ENCODE measurements around the gene RXRA. TPM values are rescaled to one million over a fixed set of nuclear protein-coding genes. Genes with fewer than 3 reads are reported as not detected.

The RXRA gene
- total and polyA plus RNA-seq, 2 of the 13 experiments (the other 11 are each of a cell fraction or from before 2014, with no cell fraction given) = 18.9 to 29.2 TPM

DNA sequence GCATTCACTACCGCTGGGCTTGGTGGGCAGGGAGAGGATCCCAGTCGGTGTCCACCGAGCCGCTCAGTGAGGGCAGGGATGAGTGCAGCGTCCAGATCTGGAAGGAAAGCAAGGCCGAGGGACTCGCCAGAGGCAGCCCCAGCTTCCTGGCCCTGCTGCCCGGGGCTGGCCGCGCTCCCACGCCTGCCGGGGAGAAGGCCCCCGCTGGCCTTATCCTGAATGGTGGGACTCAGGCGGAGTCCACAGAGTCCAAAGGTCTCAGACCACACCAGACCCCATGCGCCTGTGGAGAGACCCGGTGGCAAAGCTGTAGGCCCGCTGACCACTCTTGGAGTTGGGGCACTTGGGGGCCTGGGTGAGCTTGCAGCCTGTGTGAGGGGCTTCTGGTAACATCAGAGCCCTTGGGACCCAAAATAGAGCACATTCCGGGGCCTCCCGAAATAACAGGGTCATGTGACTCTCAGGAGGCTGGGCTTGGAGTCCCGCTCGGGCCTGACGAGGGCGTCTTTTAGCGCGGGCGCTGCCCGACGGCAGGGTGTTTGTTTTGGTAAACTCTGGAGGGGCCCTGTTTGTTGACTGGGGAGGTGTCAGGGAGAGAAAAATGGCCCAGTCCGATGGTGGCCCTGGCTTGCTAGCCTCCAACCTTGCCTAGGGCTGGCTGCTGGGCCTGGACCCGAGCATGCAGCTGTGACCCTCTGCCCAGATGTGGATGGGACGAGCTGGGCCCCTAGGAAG, 2.8 kb downstream of the RXRA start (continued):
- TF ChIP-seq NRL (CRISPR knock-in tag; IDR thresholded peaks at IDR 0.05; ENCODE audit: borderline replicate concordance) (no peak), MIXL1 (CRISPR knock-in tag; IDR thresholded peaks at IDR 0.05) (no peak; the same call in 1 of the 2 replicates), SYNCRIP (IDR thresholded peaks at IDR 0.05; ENCODE audit: insufficient read depth, low read depth, low read length) (no peak), ZNF510 (CRISPR knock-in tag; IDR thresholded peaks at IDR 0.05; ENCODE audit: low read depth) (no peak; the same call in 1 of the 2 replicates), ZNF776 (CRISPR knock-in tag; IDR thresholded peaks at IDR 0.05) (no peak), ELF1 (CRISPR knock-in tag; IDR thresholded peaks at IDR 0.05) (peak; percentile 18; the same call in 1 of the 2 replicates), HNRNPK (IDR thresholded peaks at IDR 0.05; ENCODE audit: low read depth, low read length, poor library complexity, severe bottlenecking) (no peak), NR2C2 (CRISPR knock-in tag; IDR thresholded peaks at IDR 0.05; ENCODE audit: borderline replicate concordance) (peak; percentile 63), ZSCAN20 (CRISPR knock-in tag; IDR thresholded peaks at IDR 0.05; ENCODE audit: borderline replicate concordance) (peak; percentile 41), ZNF101 (CRISPR knock-in tag; IDR thresholded peaks at IDR 0.05; ENCODE audit: borderline replicate concordance, low read depth) (no peak), ZNF20 (CRISPR knock-in tag; IDR thresholded peaks at IDR 0.05) (no peak), GATAD1 (CRISPR knock-in tag; IDR thresholded peaks at IDR 0.05) (no peak), RFXAP (CRISPR knock-in tag; IDR thresholded peaks at IDR 0.05; ENCODE audit: borderline replicate concordance) (peak; percentile 29; the same call in 1 of the 2 replicates), IRF2 (CRISPR knock-in tag; IDR thresholded peaks at IDR 0.05) (no peak), TP53 (CRISPR knock-in tag; conservative IDR thresholded peaks at IDR 0.05) (no peak), MTF2 (CRISPR knock-in tag; IDR thresholded peaks at IDR 0.05; ENCODE audit: borderline replicate concordance) (no peak), SOX6 (IDR thresholded peaks at IDR 0.05) (no peak), SOX6 (CRISPR knock-in tag; IDR thresholded peaks at IDR 0.05) (peak; percentile 55), ZFY (CRISPR knock-in tag; IDR thresholded peaks at IDR 0.05) (peak; percentile 86), ZBTB20 (CRISPR knock-in tag; IDR thresholded peaks at IDR 0.05; ENCODE audit: borderline replicate concordance, low read depth) (no peak)
- TF ChIP-seq, protein P1, sequence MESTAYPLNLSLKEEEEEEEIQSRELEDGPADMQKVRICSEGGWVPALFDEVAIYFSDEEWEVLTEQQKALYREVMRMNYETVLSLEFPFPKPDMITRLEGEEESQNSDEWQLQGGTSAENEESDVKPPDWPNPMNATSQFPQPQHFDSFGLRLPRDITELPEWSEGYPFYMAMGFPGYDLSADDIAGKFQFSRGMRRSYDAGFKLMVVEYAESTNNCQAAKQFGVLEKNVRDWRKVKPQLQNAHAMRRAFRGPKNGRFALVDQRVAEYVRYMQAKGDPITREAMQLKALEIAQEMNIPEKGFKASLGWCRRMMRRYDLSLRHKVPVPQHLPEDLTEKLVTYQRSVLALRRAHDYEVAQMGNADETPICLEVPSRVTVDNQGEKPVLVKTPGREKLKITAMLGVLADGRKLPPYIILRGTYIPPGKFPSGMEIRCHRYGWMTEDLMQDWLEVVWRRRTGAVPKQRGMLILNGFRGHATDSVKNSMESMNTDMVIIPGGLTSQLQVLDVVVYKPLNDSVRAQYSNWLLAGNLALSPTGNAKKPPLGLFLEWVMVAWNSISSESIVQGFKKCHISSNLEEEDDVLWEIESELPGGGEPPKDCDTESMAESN (CRISPR knock-in tag; conservative IDR thresholded peaks at IDR 0.05) = no peak; the same call in 1 of the 2 replicates
- TF ChIP-seq, protein P2, sequence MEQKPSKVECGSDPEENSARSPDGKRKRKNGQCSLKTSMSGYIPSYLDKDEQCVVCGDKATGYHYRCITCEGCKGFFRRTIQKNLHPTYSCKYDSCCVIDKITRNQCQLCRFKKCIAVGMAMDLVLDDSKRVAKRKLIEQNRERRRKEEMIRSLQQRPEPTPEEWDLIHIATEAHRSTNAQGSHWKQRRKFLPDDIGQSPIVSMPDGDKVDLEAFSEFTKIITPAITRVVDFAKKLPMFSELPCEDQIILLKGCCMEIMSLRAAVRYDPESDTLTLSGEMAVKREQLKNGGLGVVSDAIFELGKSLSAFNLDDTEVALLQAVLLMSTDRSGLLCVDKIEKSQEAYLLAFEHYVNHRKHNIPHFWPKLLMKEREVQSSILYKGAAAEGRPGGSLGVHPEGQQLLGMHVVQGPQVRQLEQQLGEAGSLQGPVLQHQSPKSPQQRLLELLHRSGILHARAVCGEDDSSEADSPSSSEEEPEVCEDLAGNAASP (CRISPR knock-in tag; IDR thresholded peaks at IDR 0.05; ENCODE audit: borderline replicate concordance) = no peak
- TF ChIP-seq, protein P3, sequence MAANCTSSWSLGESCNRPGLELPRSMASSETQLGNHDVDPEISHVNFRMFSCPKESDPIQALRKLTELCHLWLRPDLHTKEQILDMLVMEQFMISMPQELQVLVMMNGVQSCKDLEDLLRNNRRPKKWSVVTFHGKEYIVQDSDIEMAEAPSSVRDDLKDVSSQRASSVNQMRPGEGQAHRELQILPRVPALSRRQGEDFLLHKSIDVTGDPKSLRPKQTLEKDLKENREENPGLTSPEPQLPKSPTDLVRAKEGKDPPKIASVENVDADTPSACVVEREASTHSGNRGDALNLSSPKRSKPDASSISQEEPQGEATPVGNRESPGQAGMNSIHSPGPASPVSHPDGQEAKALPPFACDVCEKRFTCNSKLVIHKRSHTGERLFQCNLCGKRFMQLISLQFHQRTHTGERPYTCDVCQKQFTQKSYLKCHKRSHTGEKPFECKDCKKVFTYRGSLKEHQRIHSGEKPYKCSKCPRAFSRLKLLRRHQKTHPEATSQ (CRISPR knock-in tag; IDR thresholded peaks at IDR 0.05; ENCODE audit: borderline replicate concordance) = 0 out of 2 replicates have a peak, but pooled peaks have one; percentile 49
- TF ChIP-seq, protein P4, sequence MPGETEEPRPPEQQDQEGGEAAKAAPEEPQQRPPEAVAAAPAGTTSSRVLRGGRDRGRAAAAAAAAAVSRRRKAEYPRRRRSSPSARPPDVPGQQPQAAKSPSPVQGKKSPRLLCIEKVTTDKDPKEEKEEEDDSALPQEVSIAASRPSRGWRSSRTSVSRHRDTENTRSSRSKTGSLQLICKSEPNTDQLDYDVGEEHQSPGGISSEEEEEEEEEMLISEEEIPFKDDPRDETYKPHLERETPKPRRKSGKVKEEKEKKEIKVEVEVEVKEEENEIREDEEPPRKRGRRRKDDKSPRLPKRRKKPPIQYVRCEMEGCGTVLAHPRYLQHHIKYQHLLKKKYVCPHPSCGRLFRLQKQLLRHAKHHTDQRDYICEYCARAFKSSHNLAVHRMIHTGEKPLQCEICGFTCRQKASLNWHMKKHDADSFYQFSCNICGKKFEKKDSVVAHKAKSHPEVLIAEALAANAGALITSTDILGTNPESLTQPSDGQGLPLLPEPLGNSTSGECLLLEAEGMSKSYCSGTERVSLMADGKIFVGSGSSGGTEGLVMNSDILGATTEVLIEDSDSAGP (CRISPR knock-in tag; IDR thresholded peaks at IDR 0.05; ENCODE audit: borderline replicate concordance) = peak; percentile 84; the same call in 1 of the 2 replicates
